Measurements from ENCODE around the gene CCDC60.
"Not testable (repeated sequence)": the region's sequence is repeated elsewhere in the genome, so short reads cannot be mapped to it uniquely, and the experiment has no call there.

- TF ChIP-seq, protein P1, sequence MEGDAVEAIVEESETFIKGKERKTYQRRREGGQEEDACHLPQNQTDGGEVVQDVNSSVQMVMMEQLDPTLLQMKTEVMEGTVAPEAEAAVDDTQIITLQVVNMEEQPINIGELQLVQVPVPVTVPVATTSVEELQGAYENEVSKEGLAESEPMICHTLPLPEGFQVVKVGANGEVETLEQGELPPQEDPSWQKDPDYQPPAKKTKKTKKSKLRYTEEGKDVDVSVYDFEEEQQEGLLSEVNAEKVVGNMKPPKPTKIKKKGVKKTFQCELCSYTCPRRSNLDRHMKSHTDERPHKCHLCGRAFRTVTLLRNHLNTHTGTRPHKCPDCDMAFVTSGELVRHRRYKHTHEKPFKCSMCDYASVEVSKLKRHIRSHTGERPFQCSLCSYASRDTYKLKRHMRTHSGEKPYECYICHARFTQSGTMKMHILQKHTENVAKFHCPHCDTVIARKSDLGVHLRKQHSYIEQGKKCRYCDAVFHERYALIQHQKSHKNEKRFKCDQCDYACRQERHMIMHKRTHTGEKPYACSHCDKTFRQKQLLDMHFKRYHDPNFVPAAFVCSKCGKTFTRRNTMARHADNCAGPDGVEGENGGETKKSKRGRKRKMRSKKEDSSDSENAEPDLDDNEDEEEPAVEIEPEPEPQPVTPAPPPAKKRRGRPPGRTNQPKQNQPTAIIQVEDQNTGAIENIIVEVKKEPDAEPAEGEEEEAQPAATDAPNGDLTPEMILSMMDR (IDR thresholded peaks at IDR 0.05 in 8 of 11, conservative IDR thresholded peaks at IDR 0.05 in 3 of 11), result not testable (repeated sequence)
- not testable (repeated sequence) for TF ChIP-seq POLR2A (IDR thresholded peaks at IDR 0.05)
Measured at GRCh38 chr12:119360366-119360765, 25.8 kb downstream of the CCDC60 start.
